Measurements from ENCODE around the gene EIF4E2.

Gene EIF4E2

DNA sequence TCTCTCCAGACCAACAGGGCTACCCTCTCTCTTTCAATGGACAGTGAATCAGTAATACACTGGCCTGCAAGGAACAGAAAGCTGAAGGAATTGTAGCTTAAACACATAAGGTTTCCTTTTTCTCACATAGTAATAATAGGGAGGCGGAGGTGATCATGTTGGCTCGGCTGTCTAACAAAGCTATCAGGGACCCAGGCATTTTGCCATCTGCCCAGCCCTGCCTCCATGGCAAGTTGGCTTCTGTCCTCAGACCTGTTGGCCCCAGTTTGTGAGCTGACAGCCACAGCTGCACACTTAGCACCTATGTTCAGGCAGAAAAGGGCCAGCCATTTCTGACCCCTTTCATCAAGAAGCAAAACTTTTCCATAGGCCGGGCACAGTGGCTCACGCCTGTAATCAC is 13.0 kb upstream of the EIF4E2 start:
- H3K4me1 ChIP-seq (ENCODE audit: control insufficient read depth, insufficient read depth, low read length): peaks cover 14% of the 10 kb centered on the region
- no peaks in the 10 kb centered on the region for H3K9me3 ChIP-seq (ENCODE audit: control insufficient read depth, low read length)
- WGBS, 2 experiments: 89 to 91% methylated on average over 4 of the region's 4 CpGs
- H3K27me3 ChIP-seq (ENCODE audit: control insufficient read depth, insufficient read depth, low read length, poor library complexity, severe bottlenecking): no peaks in the 10 kb centered on the region
- no peaks in the 10 kb centered on the region for H3K36me3 ChIP-seq (ENCODE audit: control insufficient read depth, insufficient read depth, low read length)
- no peak overlapping the region for H3K27ac ChIP-seq (ENCODE audit: insufficient read depth, low read depth, low read length, poor library complexity, severe bottlenecking)
- no peak overlapping the region for H3K4me3 ChIP-seq (ENCODE audit: insufficient read depth, low read depth, low read length)

DNA sequence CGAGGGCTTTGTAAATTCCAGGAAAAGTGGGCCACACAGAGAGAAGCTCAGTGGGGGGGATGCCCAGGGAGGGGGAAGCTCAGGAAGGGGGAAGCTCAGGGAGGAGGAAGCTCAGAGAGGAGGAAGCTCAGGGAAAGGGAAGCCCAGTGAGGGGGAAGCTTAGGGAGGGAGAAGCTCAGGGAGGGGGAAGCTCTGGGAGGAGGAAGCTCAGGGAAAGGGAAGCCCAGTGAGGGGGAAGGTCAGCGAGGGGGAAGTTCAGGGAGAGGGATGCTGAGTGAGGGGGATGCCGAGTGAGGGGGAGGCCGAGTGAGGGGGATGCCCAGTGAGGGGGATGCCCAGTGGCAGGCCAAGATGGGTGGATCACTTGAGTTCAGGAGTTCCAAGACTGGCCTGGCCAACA is 11.8 kb upstream of the EIF4E2 start:
- Histone ChIP-seq H3K9me3 (ENCODE audit: control insufficient read depth, low read length) (no peaks in the 10 kb centered on the region), H3K27ac (ENCODE audit: insufficient read depth, low read depth, low read length, poor library complexity, severe bottlenecking) (no peak overlapping the region), H3K4me1 (ENCODE audit: control insufficient read depth, insufficient read depth, low read length) (peaks cover 14% of the 10 kb centered on the region), H3K36me3 (ENCODE audit: control insufficient read depth, insufficient read depth, low read length) (no peaks in the 10 kb centered on the region), H3K4me3 (ENCODE audit: insufficient read depth, low read depth, low read length) (no peak overlapping the region), H3K27me3 (ENCODE audit: control insufficient read depth, insufficient read depth, low read length, poor library complexity, severe bottlenecking) (no peaks in the 10 kb centered on the region)
- WGBS, 2 experiments: 47 to 52% methylated on average over 4 of the region's 4 CpGs

DNA sequence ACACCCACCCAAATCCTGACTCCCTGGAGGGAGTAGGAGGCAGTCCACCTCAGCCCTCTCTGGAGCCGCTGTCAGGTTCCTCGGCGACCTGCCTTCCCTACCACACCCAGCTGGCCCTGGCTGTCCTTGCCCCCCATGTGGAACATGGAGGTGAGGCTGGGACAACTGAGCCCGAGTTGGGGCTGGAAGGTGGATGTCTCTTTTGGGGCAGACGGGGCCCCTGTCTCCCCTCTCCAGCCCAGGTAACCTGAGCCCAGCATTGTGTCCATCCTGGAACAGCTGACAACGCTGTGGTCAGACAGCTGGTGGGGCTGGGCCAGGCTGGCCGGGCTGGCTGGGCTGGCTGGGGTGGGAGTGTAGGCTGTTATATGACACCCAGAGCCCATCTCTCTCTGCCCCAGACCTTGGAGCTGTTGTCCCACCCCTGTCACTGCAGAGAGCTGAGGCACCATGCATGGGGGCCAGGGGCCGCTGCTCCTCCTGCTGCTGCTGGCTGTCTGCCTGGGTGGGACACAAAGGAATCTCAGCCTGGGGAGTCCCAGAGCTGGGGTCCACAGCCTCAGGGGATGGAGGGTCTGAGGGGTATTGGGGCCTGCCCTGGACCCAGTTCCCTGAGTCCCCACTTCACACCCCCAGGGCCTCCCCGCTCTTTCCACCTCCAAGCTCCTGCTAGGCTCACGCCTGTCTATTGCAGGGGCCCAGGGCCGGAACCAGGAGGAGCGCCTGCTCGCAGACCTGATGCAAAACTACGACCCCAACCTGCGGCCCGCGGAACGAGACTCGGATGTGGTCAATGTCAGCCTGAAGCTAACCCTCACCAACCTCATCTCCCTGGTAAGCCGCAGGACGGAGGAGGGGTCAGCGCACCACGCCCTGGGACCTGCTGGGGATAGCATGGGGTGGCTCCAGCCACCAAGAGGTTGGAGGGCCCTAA is 10.9 kb upstream of the EIF4E2 start, which contains the start of gene CHRNG:
CHRNG (plus strand) TSS at position 395 of the 934 bp plus-strand sequence; CDS start at position 451, 56 bp downstream.
- no peaks in the 10 kb centered on the region for H3K9me3 ChIP-seq (ENCODE audit: control insufficient read depth, low read length)
- no peaks in the 10 kb centered on the region for H3K36me3 ChIP-seq (ENCODE audit: control insufficient read depth, insufficient read depth, low read length)
- H3K4me1 ChIP-seq (ENCODE audit: control insufficient read depth, insufficient read depth, low read length): peaks cover 14% of the 10 kb centered on the region
- no peak within 1 kb of the TSS for H3K4me3 ChIP-seq (ENCODE audit: insufficient read depth, low read depth, low read length)
- no peaks in the 10 kb centered on the region for H3K27me3 ChIP-seq (ENCODE audit: control insufficient read depth, insufficient read depth, low read length, poor library complexity, severe bottlenecking)
- 76 to 77% methylated on average over 23 of the region's 23 CpGs for WGBS, 2 experiments
- H3K27ac ChIP-seq (ENCODE audit: insufficient read depth, low read depth, low read length, poor library complexity, severe bottlenecking): no peak within 1 kb of the TSS

DNA sequence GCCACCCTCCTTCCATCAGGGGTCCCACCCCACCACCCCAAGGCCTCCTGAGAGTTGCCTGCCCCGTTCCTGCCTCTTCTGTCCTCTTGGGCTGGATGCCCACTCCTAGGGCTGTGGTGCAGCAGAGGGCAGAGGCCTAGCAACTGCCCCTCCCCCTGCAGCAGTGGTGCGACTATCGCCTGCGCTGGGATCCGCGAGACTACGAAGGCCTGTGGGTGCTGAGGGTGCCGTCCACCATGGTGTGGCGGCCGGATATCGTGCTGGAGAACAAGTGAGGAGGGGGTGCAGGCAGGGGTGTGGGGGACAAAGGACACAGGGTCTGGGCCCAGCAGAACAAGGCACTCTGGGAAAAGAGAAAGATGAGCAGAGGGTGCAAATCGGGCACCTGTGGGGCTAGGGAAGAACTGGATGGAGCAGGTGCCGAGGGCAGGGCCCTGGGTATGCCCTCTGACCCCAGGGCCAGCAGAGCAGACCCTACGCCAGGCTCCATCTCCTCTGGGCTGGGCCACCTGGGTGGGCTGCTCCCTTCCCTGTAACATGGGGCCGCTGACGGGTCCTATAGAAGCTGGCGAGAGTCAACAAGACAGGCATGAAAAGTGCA is 9.9 kb upstream of the EIF4E2 start:
- Histone ChIP-seq H3K27me3 (ENCODE audit: control insufficient read depth, insufficient read depth, low read length, poor library complexity, severe bottlenecking) (no peaks in the 10 kb centered on the region), H3K9me3 (ENCODE audit: control insufficient read depth, low read length) (no peaks in the 10 kb centered on the region), H3K36me3 (ENCODE audit: control insufficient read depth, insufficient read depth, low read length) (peaks cover under 1% of the 10 kb centered on the region), H3K4me1 (ENCODE audit: control insufficient read depth, insufficient read depth, low read length) (peaks cover 14% of the 10 kb centered on the region), H3K27ac (ENCODE audit: insufficient read depth, low read depth, low read length, poor library complexity, severe bottlenecking) (no peak overlapping the region), H3K4me3 (ENCODE audit: insufficient read depth, low read depth, low read length) (no peak overlapping the region)
- WGBS, 2 experiments: 94 to 95% methylated on average over 17 of the region's 17 CpGs

DNA sequence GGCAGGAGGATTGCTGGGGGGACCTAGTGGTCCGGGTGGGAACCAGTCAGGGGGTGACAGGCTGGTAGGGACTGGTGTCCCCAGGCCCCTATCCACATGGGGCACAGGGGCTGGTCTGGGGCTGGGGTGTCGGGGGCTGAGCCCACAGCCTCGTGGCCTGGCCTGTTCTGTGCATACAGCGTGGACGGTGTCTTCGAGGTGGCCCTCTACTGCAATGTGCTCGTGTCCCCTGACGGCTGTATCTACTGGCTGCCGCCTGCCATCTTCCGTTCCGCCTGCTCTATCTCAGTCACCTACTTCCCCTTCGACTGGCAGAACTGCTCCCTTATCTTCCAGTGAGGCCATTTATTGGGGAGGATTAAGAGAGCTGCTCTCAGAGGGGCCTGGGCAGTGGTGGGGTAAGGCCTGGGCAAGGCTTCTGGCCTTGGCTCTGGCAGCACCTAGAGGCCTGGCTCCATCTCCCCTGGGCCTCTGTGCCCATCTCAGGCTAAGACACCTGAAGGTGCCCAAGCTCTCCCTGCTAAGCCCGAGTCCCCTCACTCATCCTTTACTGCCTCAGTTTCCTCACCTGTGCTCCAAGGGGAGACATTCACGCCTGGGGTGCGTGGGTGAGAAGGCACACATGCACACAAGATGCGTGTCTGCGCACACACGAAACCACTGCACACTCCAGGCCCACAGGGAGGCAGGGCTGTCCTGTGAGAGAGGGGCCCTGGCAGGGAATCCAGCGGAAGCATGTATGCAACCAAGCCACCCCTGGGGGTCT is 9.1 kb upstream of the EIF4E2 start:
- no peaks in the 10 kb centered on the region for H3K27me3 ChIP-seq (ENCODE audit: control insufficient read depth, insufficient read depth, low read length, poor library complexity, severe bottlenecking)
- no peak overlapping the region for H3K27ac ChIP-seq (ENCODE audit: insufficient read depth, low read depth, low read length, poor library complexity, severe bottlenecking)
- H3K4me3 ChIP-seq (ENCODE audit: insufficient read depth, low read depth, low read length): no peak overlapping the region
- WGBS, 2 experiments: 94 to 96% methylated on average over 19 of the region's 19 CpGs
- peaks cover 14% of the 10 kb centered on the region for H3K4me1 ChIP-seq (ENCODE audit: control insufficient read depth, insufficient read depth, low read length)
- H3K36me3 ChIP-seq (ENCODE audit: control insufficient read depth, insufficient read depth, low read length): peaks cover 5% of the 10 kb centered on the region
- no peaks in the 10 kb centered on the region for H3K9me3 ChIP-seq (ENCODE audit: control insufficient read depth, low read length)

DNA sequence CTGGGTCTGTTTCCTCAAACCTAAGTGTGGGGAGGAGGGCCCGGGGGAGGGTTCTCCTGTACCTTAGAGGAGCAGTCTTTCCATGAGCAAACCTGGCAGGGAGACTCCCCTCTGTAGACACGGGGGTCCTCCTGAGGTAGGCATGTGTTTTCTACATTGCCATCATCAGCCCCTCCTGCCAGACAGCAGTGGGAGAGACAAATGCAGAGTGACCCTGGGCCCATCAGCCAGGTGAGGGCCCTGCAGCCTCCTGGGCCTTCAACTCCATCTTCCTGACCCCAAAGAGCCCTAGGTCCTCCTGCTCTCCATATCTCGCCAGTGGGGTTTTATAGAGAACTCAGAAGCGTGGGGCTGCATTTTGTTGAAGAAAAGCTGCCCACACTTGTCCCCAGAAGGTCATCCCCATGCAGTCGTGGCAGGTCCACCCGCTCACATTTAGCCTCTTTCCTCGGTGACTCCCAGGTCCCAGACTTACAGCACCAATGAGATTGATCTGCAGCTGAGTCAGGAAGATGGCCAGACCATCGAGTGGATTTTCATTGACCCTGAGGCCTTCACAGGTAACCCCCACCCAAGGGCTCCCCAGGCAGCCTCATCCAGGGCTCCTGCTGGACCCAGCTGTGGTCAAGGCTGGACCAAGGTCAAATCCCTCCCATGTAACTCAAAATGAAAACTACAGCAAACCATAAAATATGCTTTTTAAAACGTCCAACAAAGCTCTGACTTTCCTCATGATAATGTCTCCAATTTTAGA is 8.4 kb upstream of the EIF4E2 start:
- WGBS, 2 experiments: 80 to 83% methylated on average over 9 of the region's 9 CpGs
- Histone ChIP-seq H3K4me3 (ENCODE audit: insufficient read depth, low read depth, low read length) (no peak overlapping the region), H3K27ac (ENCODE audit: insufficient read depth, low read depth, low read length, poor library complexity, severe bottlenecking) (no peak overlapping the region), H3K36me3 (ENCODE audit: control insufficient read depth, insufficient read depth, low read length) (peaks cover 7% of the 10 kb centered on the region), H3K4me1 (ENCODE audit: control insufficient read depth, insufficient read depth, low read length) (peaks cover 14% of the 10 kb centered on the region), H3K27me3 (ENCODE audit: control insufficient read depth, insufficient read depth, low read length, poor library complexity, severe bottlenecking) (no peaks in the 10 kb centered on the region), H3K9me3 (ENCODE audit: control insufficient read depth, low read length) (no peaks in the 10 kb centered on the region)

DNA sequence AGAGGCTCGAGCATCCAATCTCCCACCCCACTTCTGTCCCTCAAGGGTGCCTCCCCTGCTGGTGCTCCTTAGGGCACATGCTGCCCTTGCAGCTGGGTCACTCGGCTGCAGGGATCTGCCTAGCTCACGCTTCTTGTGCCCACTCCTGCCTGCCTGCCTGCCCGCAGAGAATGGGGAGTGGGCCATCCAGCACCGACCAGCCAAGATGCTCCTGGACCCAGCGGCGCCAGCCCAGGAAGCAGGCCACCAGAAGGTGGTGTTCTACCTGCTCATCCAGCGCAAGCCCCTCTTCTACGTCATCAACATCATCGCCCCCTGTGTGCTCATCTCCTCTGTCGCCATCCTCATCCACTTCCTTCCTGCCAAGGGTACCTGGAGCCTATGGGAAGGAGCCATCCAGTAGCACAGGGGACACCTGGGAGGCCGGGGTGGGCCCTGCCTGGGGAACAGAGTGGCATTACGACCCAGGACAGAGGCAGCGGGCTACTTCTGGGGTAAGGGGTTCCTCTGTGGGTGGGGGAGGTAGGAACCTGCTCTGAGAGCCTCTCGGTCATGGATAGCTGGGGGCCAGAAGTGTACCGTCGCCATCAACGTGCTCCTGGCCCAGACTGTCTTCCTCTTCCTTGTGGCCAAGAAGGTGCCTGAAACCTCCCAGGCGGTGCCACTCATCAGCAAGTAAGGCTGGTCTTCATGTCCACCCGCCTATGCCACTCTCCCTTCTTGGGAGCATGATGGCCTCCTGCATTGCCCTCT is 7.6 kb upstream of the EIF4E2 start:
- H3K27me3 ChIP-seq (ENCODE audit: control insufficient read depth, insufficient read depth, low read length, poor library complexity, severe bottlenecking): no peaks in the 10 kb centered on the region
- no peak overlapping the region for H3K4me3 ChIP-seq (ENCODE audit: insufficient read depth, low read depth, low read length)
- no peaks in the 10 kb centered on the region for H3K9me3 ChIP-seq (ENCODE audit: control insufficient read depth, low read length)
- H3K4me1 ChIP-seq (ENCODE audit: control insufficient read depth, insufficient read depth, low read length): peaks cover 14% of the 10 kb centered on the region
- WGBS, 2 experiments: 95% methylated on average over 20 of the region's 20 CpGs
- H3K36me3 ChIP-seq (ENCODE audit: control insufficient read depth, insufficient read depth, low read length): peaks cover 11% of the 10 kb centered on the region
- no peak overlapping the region for H3K27ac ChIP-seq (ENCODE audit: insufficient read depth, low read depth, low read length, poor library complexity, severe bottlenecking)

DNA sequence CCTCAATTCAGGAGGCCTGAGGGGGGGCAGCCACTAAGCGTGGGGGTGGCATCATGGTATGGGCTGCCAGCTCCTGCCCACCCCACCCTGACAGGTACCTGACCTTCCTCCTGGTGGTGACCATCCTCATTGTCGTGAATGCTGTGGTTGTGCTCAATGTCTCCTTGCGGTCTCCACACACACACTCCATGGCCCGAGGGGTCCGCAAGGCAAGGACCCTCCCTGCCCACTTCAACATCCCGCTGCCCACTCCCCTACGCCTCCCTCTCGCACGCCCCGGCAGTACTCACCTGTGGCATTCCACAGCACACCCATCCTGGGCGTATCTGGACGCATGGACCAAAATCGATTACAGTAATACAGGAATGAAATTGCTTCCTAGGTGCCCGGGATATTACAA is 7.0 kb upstream of the EIF4E2 start:
- Histone ChIP-seq H3K27ac (ENCODE audit: insufficient read depth, low read depth, low read length, poor library complexity, severe bottlenecking) (no peak overlapping the region), H3K4me3 (ENCODE audit: insufficient read depth, low read depth, low read length) (no peak overlapping the region), H3K4me1 (ENCODE audit: control insufficient read depth, insufficient read depth, low read length) (peaks cover 14% of the 10 kb centered on the region), H3K36me3 (ENCODE audit: control insufficient read depth, insufficient read depth, low read length) (peaks cover 11% of the 10 kb centered on the region), H3K27me3 (ENCODE audit: control insufficient read depth, insufficient read depth, low read length, poor library complexity, severe bottlenecking) (no peaks in the 10 kb centered on the region), H3K9me3 (ENCODE audit: control insufficient read depth, low read length) (no peaks in the 10 kb centered on the region)
- 89% methylated on average over 14 of the region's 14 CpGs for WGBS, 2 experiments

DNA sequence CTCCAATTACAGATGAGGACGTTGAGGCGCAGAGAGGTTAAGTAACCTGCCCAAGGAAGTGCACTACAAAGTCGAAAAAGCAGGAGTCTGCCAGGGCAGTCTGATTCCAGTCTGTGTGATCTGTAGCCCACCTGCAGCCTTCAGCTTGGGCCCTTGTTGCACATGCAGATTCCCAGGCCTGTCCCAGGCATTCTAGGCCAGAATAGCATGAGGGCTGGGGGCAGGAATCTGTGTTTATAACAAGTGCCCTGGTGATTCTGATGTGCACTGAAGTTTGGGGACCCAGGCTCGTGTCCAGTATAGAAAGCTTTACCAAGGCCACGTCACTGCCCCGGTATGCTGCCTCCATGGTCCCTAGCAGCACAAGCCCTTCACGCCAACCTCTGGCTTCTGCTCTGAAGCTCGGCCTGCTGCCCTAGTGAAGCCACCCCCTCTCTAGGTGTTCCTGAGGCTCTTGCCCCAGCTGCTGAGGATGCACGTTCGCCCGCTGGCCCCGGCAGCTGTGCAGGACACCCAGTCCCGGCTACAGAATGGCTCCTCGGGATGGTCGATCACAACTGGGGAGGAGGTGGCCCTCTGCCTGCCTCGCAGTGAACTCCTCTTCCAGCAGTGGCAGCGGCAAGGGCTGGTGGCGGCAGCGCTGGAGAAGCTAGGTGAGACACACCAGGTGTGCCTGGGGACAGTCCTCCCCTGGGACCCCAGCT is 6.4 kb upstream of the EIF4E2 start:
- no peaks in the 10 kb centered on the region for H3K9me3 ChIP-seq (ENCODE audit: control insufficient read depth, low read length)
- H3K27me3 ChIP-seq (ENCODE audit: control insufficient read depth, insufficient read depth, low read length, poor library complexity, severe bottlenecking): no peaks in the 10 kb centered on the region
- H3K4me3 ChIP-seq (ENCODE audit: insufficient read depth, low read depth, low read length): no peak overlapping the region
- no peak overlapping the region for H3K27ac ChIP-seq (ENCODE audit: insufficient read depth, low read depth, low read length, poor library complexity, severe bottlenecking)
- WGBS, 2 experiments: 95 to 96% methylated on average over 19 of the region's 19 CpGs
- H3K36me3 ChIP-seq (ENCODE audit: control insufficient read depth, insufficient read depth, low read length): peaks cover 11% of the 10 kb centered on the region
- peaks cover 11% of the 10 kb centered on the region for H3K4me1 ChIP-seq (ENCODE audit: control insufficient read depth, insufficient read depth, low read length)
